A549 (cell line): ENCODE results near the gene TDO2. TPM values are rescaled to one million over a fixed set of nuclear protein-coding genes. Genes with fewer than 3 reads are reported as not detected.

Experiments used
- ATAC-seq, 2 experiments: fragments of 200-7000 bp in 1 of 2; fragments of >200 bp in 1 of 2; cut with Nextera tagmentation in 1 of 2; cut with Tn5 transposase in 1 of 2; 3 replicates each; pipeline versions ENCODE4 v1.8.0 to v1.9.1; 2018 to 2020; ENCODE audit warnings: mild to moderate bottlenecking in 1 of 2, moderate library complexity in 1 of 2
- CTCF ChIA-PET: fragments of 300-600 bp; sonication (Branson Sonifier 250); formaldehyde crosslinking; extraction: SDS; loops from one replicate; lab custom pipeline; 2021; ENCODE audit warnings: antibody characterized with exemption, inconsistent platforms; lab: Yijun Ruan, JAX
- POLR2A ChIA-PET: fragments of 350-600 bp; formaldehyde crosslinking; extraction: SDS; loops from one replicate; lab custom pipeline; 2021; ENCODE audit warnings: antibody characterized with exemption, inconsistent platforms; lab: Yijun Ruan, JAX
- DNase-seq, 2 experiments: peaks; one replicate each; pipeline versions ENCODE4 v3.0.0 to v3.0.0-alpha.2; 2011 to 2016; ENCODE audit warnings: low read depth in 1 of 2, low spot score in 1 of 2
- FAIRE-seq: peaks from 2 replicates; lab custom pipeline; 2011; peaks lifted over from hg19 to GRCh38; lab: Jason Lieb, UNC
- H3K27ac ChIP-seq, 2 experiments: fragments of >200 bp; sonication (Bioruptor Twin); formaldehyde crosslinking; 3 replicates each; pipeline ENCODE4 v1.5.1; 2016 to 2017
- H3K4me1 ChIP-seq: fragments of >200 bp; sonication (Bioruptor Twin); formaldehyde crosslinking; 3 replicates; pipeline ENCODE4 v1.6.1; 2016
- H3K4me2 ChIP-seq: fragments of >200 bp; sonication (Bioruptor Twin); formaldehyde crosslinking; 3 replicates; pipeline ENCODE4 v1.6.1; 2016
- H3K4me3 ChIP-seq: fragments of >200 bp; sonication (Bioruptor Twin); formaldehyde crosslinking; 3 replicates; pipeline ENCODE4 v1.5.1; 2016
- H3K9me3 ChIP-seq: fragments of >200 bp; sonication (Bioruptor Twin); formaldehyde crosslinking; 3 replicates; pipeline ENCODE4 v1.6.1; 2016
- CBX2 ChIP-seq: fragments of 200-600 bp; sonication (generic); IDR thresholded peaks from 2 replicates; pipeline ENCODE4 v1.6.1; 2016; ENCODE audit warnings: low read depth, mild to moderate bottlenecking, borderline replicate concordance
- CEBPB ChIP-seq, 2 experiments: fragments of >200 bp in 1 of 2; sonication (Bioruptor Twin) in 1 of 2; formaldehyde crosslinking in 1 of 2; IDR thresholded peaks; 2 replicates each; pipeline ENCODE4 v1.6.1; 2012 to 2016
- HOXA7 ChIP-seq: fragments of 250-450 bp; sonication (Bioruptor Pico); IDR thresholded peaks from 2 replicates; pipeline ENCODE4 v1.5.0; 2020; ENCODE audit warnings: mild to moderate bottlenecking, moderate library complexity
- HOXB5 ChIP-seq: fragments of 250-450 bp; sonication (Bioruptor Pico); IDR thresholded peaks from 2 replicates; pipeline ENCODE4 v1.5.0; 2020; ENCODE audit warnings: mild to moderate bottlenecking, moderate library complexity
- KDM1A ChIP-seq: fragments of 200-600 bp; sonication (generic); IDR thresholded peaks from 2 replicates; pipeline ENCODE4 v1.6.1; 2016; ENCODE audit warnings: low read depth, mild to moderate bottlenecking
- MAFK ChIP-seq: fragments of 450-650 bp; IDR thresholded peaks from 2 replicates; pipeline ENCODE4 v1.6.1; 2014; ENCODE audit not compliant: partially characterized antibody
- MAX ChIP-seq: IDR thresholded peaks from 2 replicates; pipeline ENCODE4 v1.6.1; 2012
- POLR2A ChIP-seq: IDR thresholded peaks from 2 replicates; pipeline ENCODE4 v1.6.1; 2012; ENCODE audit warnings: mild to moderate bottlenecking, low read length
- POLR2AphosphoS2 ChIP-seq: conservative IDR thresholded peaks from 2 replicates; pipeline ENCODE4 v1.6.1; 2012; ENCODE audit warnings: low read length, improper control_type of control experiment, inconsistent platforms
- REST ChIP-seq: fragments of 200-600 bp; sonication (generic); IDR thresholded peaks from 2 replicates; pipeline ENCODE4 v1.6.1; 2016; ENCODE audit warnings: antibody characterized with exemption, mild to moderate bottlenecking, moderate library complexity
- RFX5 ChIP-seq: fragments of 450-650 bp; IDR thresholded peaks from 2 replicates; pipeline ENCODE4 v1.7.1; 2014; ENCODE audit warnings: antibody characterized with exemption, mild to moderate bottlenecking, moderate library complexity
- RNF2 ChIP-seq: fragments of 200-600 bp; sonication (generic); IDR thresholded peaks from 2 replicates; pipeline ENCODE4 v1.6.1; 2016; ENCODE audit warnings: low read depth, mild to moderate bottlenecking, antibody characterized with exemption, moderate library complexity, borderline replicate concordance
- SMC3 ChIP-seq: fragments of >200 bp; sonication (Bioruptor Twin); formaldehyde crosslinking; IDR thresholded peaks from 3 replicates; pipeline ENCODE4 v1.6.1; 2018; ENCODE audit warnings: inconsistent platforms
- ZC3H11A ChIP-seq: fragments of 450-650 bp; IDR thresholded peaks from 2 replicates; pipeline ENCODE4 v1.6.1; 2014; ENCODE audit warnings: antibody characterized with exemption, mild to moderate bottlenecking
- WGBS: methylation state at CpG from one replicate; pipeline ENCODE4 v1.1.6; 2017; ENCODE audit errors: missing lambda C conversion rate; 5-methylcytosine and 5-hydroxymethylcytosine counted together
- polyA plus RNA-seq, 4 experiments: library from polyadenylated mRNA; depleted of rRNA in 3 of 4; stranded (reverse); fragments of >200 nt; fragmentation: RNase III in 1 of 4; extraction: RNeasy Plus Mini Kit Qiagen cat#74134 plus additional on column Dnase treatment in 1 of 4; gene quantifications; 2 replicates in 3 of 4; 3 replicates in 1 of 4; pipeline ENCODE4 v1.2.3, GENCODE V29; 2011 to 2017
- TF ChIP-seq, protein P1 (sequence below): fragments of >200 bp; sonication (Bioruptor Twin); formaldehyde crosslinking; IDR thresholded peaks from 3 replicates; pipeline ENCODE4 v1.5.1; 2016
- TF ChIP-seq, protein P2 (sequence below): IDR thresholded peaks from 2 replicates; pipeline ENCODE4 v1.6.1; 2012
- TF ChIP-seq, protein P3 (sequence below): fragments of 250-450 bp; sonication (Bioruptor Pico); IDR thresholded peaks from 2 replicates; pipeline ENCODE4 v1.5.0; 2020; ENCODE audit warnings: low read depth, mild to moderate bottlenecking, moderate library complexity

Gene TDO2
- polyA plus RNA-seq, 2 of the 4 experiments (the other 2 are of a cell fraction) = 2.6 to 2.9 TPM

DNA sequence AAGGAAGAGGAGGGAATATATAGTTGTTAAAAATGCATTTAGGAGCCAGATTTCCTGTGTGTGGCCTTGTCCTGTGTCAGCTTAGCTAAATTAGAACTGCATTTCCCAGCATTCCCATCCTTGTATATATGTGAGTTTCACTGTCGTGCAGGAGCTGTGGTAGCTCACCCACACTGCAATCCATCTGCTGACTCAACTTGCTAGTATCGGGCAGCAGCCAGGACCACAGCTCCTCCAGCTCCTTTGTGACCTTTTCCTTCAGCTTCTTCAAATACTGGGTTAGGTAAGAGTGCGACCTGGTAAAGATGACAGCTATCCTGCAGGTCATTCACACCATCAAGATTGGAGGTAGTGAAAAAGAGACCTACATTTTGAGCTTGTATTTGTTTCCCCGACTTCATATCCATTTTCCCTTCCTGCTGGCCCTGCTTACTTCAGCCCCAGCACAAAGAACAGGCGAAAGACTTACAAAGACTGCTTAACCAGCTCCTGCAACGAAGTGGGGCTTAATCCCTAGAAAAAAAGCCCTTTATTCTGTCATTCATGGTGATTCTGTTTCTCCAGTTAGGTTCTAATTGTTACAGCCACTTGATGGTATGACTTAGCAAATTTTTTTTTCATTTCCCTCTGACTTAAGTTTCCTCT lies 48.8 kb upstream of the TDO2 start:
- ATAC-seq (peak; percentile 97 to 98), DNase-seq (peak; percentile 20 to 64), FAIRE-seq (no peak)
- Histone ChIP-seq H3K27ac (peak overlapping the region; percentile 82 to 83), H3K4me2 (peak overlapping the region; percentile 80), H3K4me1 (no peaks in the 10 kb centered on the region), H3K4me3 (peak overlapping the region; percentile 47), H3K9me3 (no peaks in the 10 kb centered on the region)
- WGBS = 6% methylated on average over 6 of the region's 6 CpGs
- TF ChIP-seq MAX = 0 out of 2 replicates have a peak, but pooled peaks have one; percentile 4
- TF ChIP-seq RNF2 = no peak
- TF ChIP-seq POLR2A = peak; percentile 10; the same call in 1 of the 2 replicates
- peak; percentile 92 for TF ChIP-seq MAFK
- TF ChIP-seq SMC3 = no peak
- TF ChIP-seq POLR2AphosphoS2 = no peak
- CTCF ChIA-PET = no interaction called here
- POLR2A ChIA-PET = no interaction called here

DNA sequence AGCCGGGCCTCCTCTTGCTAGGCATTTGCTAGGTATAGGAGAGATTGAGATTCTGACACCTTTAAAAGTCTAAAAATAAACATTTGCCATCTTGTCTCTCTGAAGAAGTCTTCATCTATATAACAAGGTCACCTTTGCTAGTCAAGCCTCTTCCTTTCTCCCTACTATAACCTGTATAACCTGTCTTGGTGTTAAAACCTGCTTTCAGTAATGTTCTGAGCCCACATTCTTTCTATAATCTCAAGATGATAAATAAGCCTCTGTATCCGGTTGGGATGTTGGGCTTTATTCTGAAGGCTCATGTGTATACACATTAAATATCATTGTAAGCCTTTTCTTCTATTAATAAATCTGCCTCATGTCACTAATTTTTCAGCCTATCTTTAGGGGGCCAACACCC lies 47.6 kb upstream of the TDO2 start:
- FAIRE-seq = no peak
- no peak for ATAC-seq
- DNase-seq = no peak
- H3K4me1 ChIP-seq = no peaks in the 10 kb centered on the region
- H3K9me3 ChIP-seq = no peaks in the 10 kb centered on the region
- no peak overlapping the region for H3K4me3 ChIP-seq
- 80% methylated on average over 2 of the region's 2 CpGs for WGBS
- H3K27ac ChIP-seq = no peak overlapping the region
- ChIA-PET POLR2A (no interaction called here), CTCF (interaction anchor here (0.6 kb wide), 1 partner anchor 36 kb away, joined by 3 read pairs; no protein-coding TSS in a partner anchor)
- TF ChIP-seq, protein P1, sequence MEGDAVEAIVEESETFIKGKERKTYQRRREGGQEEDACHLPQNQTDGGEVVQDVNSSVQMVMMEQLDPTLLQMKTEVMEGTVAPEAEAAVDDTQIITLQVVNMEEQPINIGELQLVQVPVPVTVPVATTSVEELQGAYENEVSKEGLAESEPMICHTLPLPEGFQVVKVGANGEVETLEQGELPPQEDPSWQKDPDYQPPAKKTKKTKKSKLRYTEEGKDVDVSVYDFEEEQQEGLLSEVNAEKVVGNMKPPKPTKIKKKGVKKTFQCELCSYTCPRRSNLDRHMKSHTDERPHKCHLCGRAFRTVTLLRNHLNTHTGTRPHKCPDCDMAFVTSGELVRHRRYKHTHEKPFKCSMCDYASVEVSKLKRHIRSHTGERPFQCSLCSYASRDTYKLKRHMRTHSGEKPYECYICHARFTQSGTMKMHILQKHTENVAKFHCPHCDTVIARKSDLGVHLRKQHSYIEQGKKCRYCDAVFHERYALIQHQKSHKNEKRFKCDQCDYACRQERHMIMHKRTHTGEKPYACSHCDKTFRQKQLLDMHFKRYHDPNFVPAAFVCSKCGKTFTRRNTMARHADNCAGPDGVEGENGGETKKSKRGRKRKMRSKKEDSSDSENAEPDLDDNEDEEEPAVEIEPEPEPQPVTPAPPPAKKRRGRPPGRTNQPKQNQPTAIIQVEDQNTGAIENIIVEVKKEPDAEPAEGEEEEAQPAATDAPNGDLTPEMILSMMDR = no peak
- TF ChIP-seq, protein P2, sequence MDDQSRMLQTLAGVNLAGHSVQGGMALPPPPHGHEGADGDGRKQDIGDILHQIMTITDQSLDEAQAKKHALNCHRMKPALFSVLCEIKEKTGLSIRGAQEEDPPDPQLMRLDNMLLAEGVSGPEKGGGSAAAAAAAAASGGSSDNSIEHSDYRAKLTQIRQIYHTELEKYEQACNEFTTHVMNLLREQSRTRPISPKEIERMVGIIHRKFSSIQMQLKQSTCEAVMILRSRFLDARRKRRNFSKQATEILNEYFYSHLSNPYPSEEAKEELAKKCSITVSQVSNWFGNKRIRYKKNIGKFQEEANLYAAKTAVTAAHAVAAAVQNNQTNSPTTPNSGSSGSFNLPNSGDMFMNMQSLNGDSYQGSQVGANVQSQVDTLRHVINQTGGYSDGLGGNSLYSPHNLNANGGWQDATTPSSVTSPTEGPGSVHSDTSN = no peak
- TF ChIP-seq CEBPB (IDR thresholded peaks at IDR 0.05) (no peak), ZC3H11A (no peak), REST (no peak), KDM1A (no peak), HOXB5 (CRISPR knock-in tag) (no peak), HOXA7 (CRISPR knock-in tag) (no peak), CBX2 (no peak), POLR2AphosphoS2 (no peak), RFX5 (no peak)
- TF ChIP-seq, protein P3, sequence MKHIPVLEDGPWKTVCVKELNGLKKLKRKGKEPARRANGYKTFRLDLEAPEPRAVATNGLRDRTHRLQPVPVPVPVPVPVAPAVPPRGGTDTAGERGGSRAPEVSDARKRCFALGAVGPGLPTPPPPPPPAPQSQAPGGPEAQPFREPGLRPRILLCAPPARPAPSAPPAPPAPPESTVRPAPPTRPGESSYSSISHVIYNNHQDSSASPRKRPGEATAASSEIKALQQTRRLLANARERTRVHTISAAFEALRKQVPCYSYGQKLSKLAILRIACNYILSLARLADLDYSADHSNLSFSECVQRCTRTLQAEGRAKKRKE (CRISPR knock-in tag) = no peak
- H3K4me2 ChIP-seq = peak overlapping the region; percentile 80
